ENCODE measurements around the gene RPL29.
"Not testable (repeated sequence)": the region's sequence is repeated elsewhere in the genome, so short reads cannot be mapped to it uniquely, and the experiment has no call there.

RPL29 gene

GRCh38 chr3:52001443-52001974 lies 5.8 kb upstream of the RPL29 start:
- Histone ChIP-seq H3K27me3 (ENCODE audit: insufficient read depth, low read depth, severe bottlenecking) (peaks cover 2% of the 10 kb centered on the region), H3K36me3 (no peaks in the 10 kb centered on the region), H3K4me3 (ENCODE audit: low read depth, low read length) (no peak overlapping the region), H3K27ac (no peak overlapping the region), H3K9me3 (ENCODE audit: severe bottlenecking) (no peaks in the 10 kb centered on the region)
- TF ChIP-seq CTCF (IDR thresholded peaks at IDR 0.05; ENCODE audit: low read depth, low read length) = peak; percentile 97
- peak; percentile 89 for DNase-seq

DNA sequence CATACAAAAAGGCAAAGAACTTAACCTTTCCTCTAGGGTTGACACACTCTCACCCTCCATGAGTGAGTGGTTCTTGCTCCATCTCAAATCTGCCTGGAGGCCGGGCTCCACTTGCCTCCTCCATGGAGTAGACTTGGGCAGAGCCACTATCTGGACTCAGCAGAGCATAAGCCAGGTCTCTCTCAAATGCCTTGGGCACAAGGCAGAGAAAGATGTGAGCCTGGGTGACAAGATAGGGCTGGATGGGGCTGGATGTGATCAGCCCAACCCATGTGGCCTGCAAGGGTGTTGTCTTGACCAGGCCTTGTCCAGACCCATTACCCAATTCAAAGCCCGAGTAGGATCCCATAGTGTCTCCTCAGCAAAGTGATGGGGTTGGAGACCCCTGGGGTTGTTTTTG lies 4.2 kb upstream of the RPL29 start:
- TF ChIP-seq CTCF (IDR thresholded peaks at IDR 0.05; ENCODE audit: low read depth, low read length) = no peak
- Histone ChIP-seq H3K9me3 (ENCODE audit: severe bottlenecking) (no peaks in the 10 kb centered on the region), H3K27me3 (ENCODE audit: insufficient read depth, low read depth, severe bottlenecking) (peaks cover 2% of the 10 kb centered on the region), H3K4me3 (ENCODE audit: low read depth, low read length) (no peak overlapping the region), H3K36me3 (peaks cover 8% of the 10 kb centered on the region), H3K27ac (no peak overlapping the region)
- no peak for DNase-seq

GRCh38 chr3:51998774-51999173 lies 3.1 kb upstream of the RPL29 start:
- no peak overlapping the region for H3K4me3 ChIP-seq (ENCODE audit: low read depth, low read length)
- H3K36me3 ChIP-seq = peaks cover 19% of the 10 kb centered on the region
- no peaks in the 10 kb centered on the region for H3K9me3 ChIP-seq (ENCODE audit: severe bottlenecking)
- H3K27ac ChIP-seq = no peak overlapping the region
- no peak for DNase-seq
- TF ChIP-seq CTCF (IDR thresholded peaks at IDR 0.05; ENCODE audit: low read depth, low read length) = no peak
- H3K27me3 ChIP-seq (ENCODE audit: insufficient read depth, low read depth, severe bottlenecking) = peaks cover 2% of the 10 kb centered on the region

- peaks cover 2% of the 10 kb centered on the region for H3K27me3 ChIP-seq (ENCODE audit: insufficient read depth, low read depth, severe bottlenecking)
- H3K36me3 ChIP-seq = peaks cover 26% of the 10 kb centered on the region
- no peak for TF ChIP-seq CTCF (IDR thresholded peaks at IDR 0.05; ENCODE audit: low read depth, low read length)
- DNase-seq = no peak
- no peaks in the 10 kb centered on the region for H3K9me3 ChIP-seq (ENCODE audit: severe bottlenecking)
- H3K27ac ChIP-seq = no peak overlapping the region
- no peak overlapping the region for H3K4me3 ChIP-seq (ENCODE audit: low read depth, low read length)
These were observed 2.4 kb upstream of the RPL29 start for GRCh38 chr3:51997935-51998596.

GRCh38 chr3:51997172-51997571 lies 1.5 kb upstream of the RPL29 start:
- no peak overlapping the region for H3K4me3 ChIP-seq (ENCODE audit: low read depth, low read length)
- no peak for DNase-seq
- no peak overlapping the region for H3K27ac ChIP-seq
- H3K36me3 ChIP-seq = peaks cover 35% of the 10 kb centered on the region
- H3K9me3 ChIP-seq (ENCODE audit: severe bottlenecking) = no peaks in the 10 kb centered on the region
- no peak for TF ChIP-seq CTCF (IDR thresholded peaks at IDR 0.05; ENCODE audit: low read depth, low read length)
- peaks cover 2% of the 10 kb centered on the region for H3K27me3 ChIP-seq (ENCODE audit: insufficient read depth, low read depth, severe bottlenecking)

DNA sequence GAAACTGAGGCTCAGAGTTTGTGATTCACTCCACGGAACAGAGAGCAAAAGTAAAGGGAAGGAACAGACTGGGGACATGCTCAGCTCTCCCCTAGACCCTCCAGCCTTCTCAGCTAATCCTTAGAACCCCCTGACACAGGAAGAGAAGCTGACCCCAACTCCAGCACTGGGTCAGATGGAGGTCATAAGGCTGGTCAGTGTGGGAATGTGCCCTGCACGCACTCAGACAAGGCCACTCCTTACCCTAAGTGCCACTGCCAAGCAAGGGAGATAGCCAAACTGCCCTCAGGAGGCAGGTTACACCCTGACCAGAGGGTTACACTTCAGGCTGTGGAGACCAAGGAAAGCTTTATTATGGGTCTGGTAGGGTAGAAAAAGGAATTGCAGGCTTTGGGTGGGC lies 1.2 kb downstream of the RPL29 start:
- peak overlapping the region; percentile 94; the same call in 1 of the 2 replicates for H3K27ac ChIP-seq
- no peaks in the 10 kb centered on the region for H3K9me3 ChIP-seq (ENCODE audit: severe bottlenecking)
- TF ChIP-seq CTCF (IDR thresholded peaks at IDR 0.05; ENCODE audit: low read depth, low read length) = no peak
- DNase-seq = no peak
- peaks cover 46% of the 10 kb centered on the region for H3K36me3 ChIP-seq
- no peaks in the 10 kb centered on the region for H3K27me3 ChIP-seq (ENCODE audit: insufficient read depth, low read depth, severe bottlenecking)
- peak overlapping the region; percentile 99 for H3K4me3 ChIP-seq (ENCODE audit: low read depth, low read length)

GRCh38 chr3:51993657-51994056 lies 2.0 kb downstream of the RPL29 start:
- H3K9me3 ChIP-seq (ENCODE audit: severe bottlenecking); H3K27ac ChIP-seq; DNase-seq; H3K27me3 ChIP-seq (ENCODE audit: insufficient read depth, low read depth, severe bottlenecking); H3K4me3 ChIP-seq (ENCODE audit: low read depth, low read length): not testable (repeated sequence)
- H3K36me3 ChIP-seq = peaks cover 53% of the 10 kb centered on the region

Data from WERI-Rb-1 (cell line).